CD14-positive monocyte (primary cell): ENCODE results near the gene FBN1. TPM values are rescaled to one million over a fixed set of nuclear protein-coding genes. Genes with fewer than 3 reads are reported as not detected.

ENCODE experiments used
- DNase-seq, 3 donors: peaks; one replicate each; pipeline ENCODE4 v3.0.0-alpha.2; 2011 to 2022
- H2AFZ ChIP-seq: 2 replicates; pipeline ENCODE4 v1.6.0; 2012; ENCODE audit warnings: mild to moderate bottlenecking, low read depth, low read length, inconsistent platforms; ENCODE audit not compliant: insufficient read depth, poor library complexity, severe bottlenecking
- H3K27ac ChIP-seq, 2 donors: 1 replicate in 1 of 2; 2 replicates in 1 of 2; pipeline ENCODE4 v1.5.1; 2012 to 2013; ENCODE audit warnings: low read length in 2 of 2, control low read depth in 1 of 2, inconsistent platforms in 1 of 2, low read depth in 1 of 2, mild to moderate bottlenecking in 1 of 2
- H3K27me3 ChIP-seq, 2 donors: one replicate each; pipeline versions ENCODE4 v1.6.0 to v1.6.1; 2011 to 2013; ENCODE audit warnings: low read length in 2 of 2; ENCODE audit not compliant: control insufficient read depth in 2 of 2, insufficient read depth in 2 of 2
- H3K36me3 ChIP-seq, 2 donors: replicated peaks in 1 of 2; 1 replicate in 1 of 2; 2 replicates in 1 of 2; pipeline versions ENCODE4 v1.5.1 to v1.6.1; 2012 to 2013; ENCODE audit warnings: low read length in 2 of 2, control low read depth in 1 of 2, inconsistent platforms in 1 of 2, mild to moderate bottlenecking in 1 of 2; ENCODE audit not compliant: insufficient read depth in 2 of 2, control insufficient read depth in 1 of 2
- H3K4me1 ChIP-seq, 2 donors: 1 replicate in 1 of 2; 2 replicates in 1 of 2; pipeline versions ENCODE4 v1.5.1 to v1.6.1; 2012 to 2013; ENCODE audit warnings: low read length in 2 of 2, control low read depth in 1 of 2, inconsistent platforms in 1 of 2, mild to moderate bottlenecking in 1 of 2, moderate library complexity in 1 of 2; ENCODE audit not compliant: insufficient read depth in 2 of 2, control insufficient read depth in 1 of 2
- H3K4me2 ChIP-seq: replicated peaks from 2 replicates; pipeline ENCODE3; 2012; ENCODE audit warnings: low read length, moderate library complexity, mild to moderate bottlenecking; ENCODE audit not compliant: poor library complexity, severe bottlenecking; ENCODE audit errors: extremely low read depth
- H3K4me3 ChIP-seq, 3 experiments: fragments of 200-600 bp in 1 of 3; sonication (generic) in 1 of 3; replicated peaks in 1 of 3; 1 replicate in 2 of 3; 2 replicates in 1 of 3; pipeline ENCODE4 v1.5.1; 2011 to 2013; ENCODE audit warnings: low read length in 3 of 3, mild to moderate bottlenecking in 3 of 3, control low read depth in 2 of 3, low read depth in 2 of 3, inconsistent platforms in 1 of 3, moderate library complexity in 1 of 3
- H3K79me2 ChIP-seq: 2 replicates; pipeline ENCODE4 v1.6.0; 2012; ENCODE audit warnings: mild to moderate bottlenecking, control low read depth, inconsistent platforms, low read length, moderate library complexity; ENCODE audit not compliant: insufficient read depth
- H3K9ac ChIP-seq: 2 replicates; pipeline ENCODE4 v1.6.0; 2017; ENCODE audit warnings: low read length, mild to moderate bottlenecking; ENCODE audit not compliant: insufficient read depth, poor library complexity, severe bottlenecking
- H3K9me3 ChIP-seq, 2 donors: replicated peaks in 1 of 2; 1 replicate in 1 of 2; 2 replicates in 1 of 2; pipeline versions ENCODE4 v1.5.1 to v1.6.1; 2012 to 2013; ENCODE audit warnings: low read length in 2 of 2, control low read depth in 1 of 2; ENCODE audit not compliant: control insufficient read depth in 1 of 2, insufficient read depth in 1 of 2
- H4K20me1 ChIP-seq: 2 replicates; pipeline ENCODE4 v1.6.0; 2012; ENCODE audit warnings: mild to moderate bottlenecking, low read length, control low read depth, moderate library complexity; ENCODE audit not compliant: insufficient read depth
- H3K27ac Mint-ChIP-seq, 7 donors: one replicate each; pipeline ENCODE4 v1.8.0; 2020; ENCODE audit warnings: mild to moderate bottlenecking in 7 of 7, mixed read lengths in 7 of 7, moderate library complexity in 6 of 7, inconsistent platforms in 2 of 7
- H3K27me3 Mint-ChIP-seq, 3 donors: one replicate each; pipeline ENCODE4 v1.8.0; 2021 to 2022; ENCODE audit warnings: low read depth in 3 of 3, mild to moderate bottlenecking in 3 of 3, mixed read lengths in 3 of 3, moderate library complexity in 3 of 3, inconsistent platforms in 1 of 3
- H3K36me3 Mint-ChIP-seq, 2 donors: one replicate each; pipeline ENCODE4 v1.8.0; 2020; ENCODE audit warnings: mixed read lengths in 2 of 2, inconsistent platforms in 1 of 2, mild to moderate bottlenecking in 1 of 2
- H3K4me1 Mint-ChIP-seq: one replicate; pipeline ENCODE4 v1.8.0; 2020; ENCODE audit warnings: mild to moderate bottlenecking, mixed read lengths
- H3K4me3 Mint-ChIP-seq, 2 donors: one replicate each; pipeline ENCODE4 v1.8.0; 2020; ENCODE audit warnings: mild to moderate bottlenecking in 2 of 2, mixed read lengths in 2 of 2, moderate library complexity in 1 of 2
- H3K9me3 Mint-ChIP-seq, 7 donors: one replicate each; pipeline ENCODE4 v1.8.0; 2020 to 2022; ENCODE audit warnings: mixed read lengths in 7 of 7, mild to moderate bottlenecking in 6 of 7, moderate library complexity in 6 of 7, inconsistent platforms in 2 of 7
- WGBS: methylation state at CpG from one replicate; pipeline ENCODE4 v1.1.5; 2013; ENCODE audit warnings: missing lambda C conversion rate; ENCODE audit not compliant: insufficient coverage; 5-methylcytosine and 5-hydroxymethylcytosine counted together
- intact Hi-C, 2 donors: fragments of 100-400 bp; cut with micrococcal nuclease; formaldehyde crosslinking; loops; one replicate each; pipeline versions ENCODE4 v1.15.0 to v1.15.1; 2023
- polyA plus RNA-seq, 3 donors: library from polyadenylated mRNA; depleted of rRNA in 1 of 3; unstranded in 2 of 3; stranded (reverse) in 1 of 3; fragments of 300-500 nt in 2 of 3; fragments of >200 nt in 1 of 3; fragmentation: Illumina TruSeq in 2 of 3; gene quantifications; 1 replicate in 2 of 3; 2 replicates in 1 of 3; pipeline ENCODE4 v1.2.3, GENCODE V29; 2012 to 2021
- TF ChIP-seq, protein P1 (sequence below): fragments of 200-600 bp; IDR thresholded peaks from one replicate; pipeline ENCODE4 v1.8.0; 2022; ENCODE audit warnings: antibody characterized with exemption, mild to moderate bottlenecking

FBN1 gene
- polyA plus RNA-seq, 3 donors, result 0.29 TPM; not detected in 2

DNA sequence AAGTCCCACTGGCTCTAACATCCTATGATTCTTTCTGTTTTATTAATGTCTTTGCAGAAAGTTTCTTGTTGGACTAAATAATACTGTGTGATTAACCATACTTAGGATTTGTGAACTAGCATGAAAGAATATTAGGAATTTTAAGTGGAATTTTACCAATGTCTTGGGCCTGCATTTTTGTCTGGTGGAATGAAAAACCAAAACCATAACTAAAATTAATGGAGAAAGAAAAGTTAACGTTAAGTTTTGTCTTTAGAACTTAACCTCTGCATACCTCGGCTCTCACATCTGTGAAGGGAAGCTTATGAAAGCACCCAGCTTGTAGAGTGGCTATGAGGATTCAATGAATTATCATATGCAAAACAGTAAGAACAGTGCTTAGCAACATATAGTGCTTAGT lies 6.5 kb downstream of the FBN1 start:
- Histone ChIP-seq H3K9ac (no peak overlapping the region), H3K4me2 (no peak overlapping the region), H3K79me2 (no peaks in the 10 kb centered on the region), H3K36me3 (no peaks in the 10 kb centered on the region), H3K27me3 (peaks cover 11 to 12% of the 10 kb centered on the region in 2 donors), H4K20me1 (no peaks in the 10 kb centered on the region), H3K27ac (no peak overlapping the region), H3K4me1 (no peaks in the 10 kb centered on the region), H2AFZ (no peak overlapping the region), H3K9me3 (no peaks in the 10 kb centered on the region), H3K4me3 (no peak overlapping the region)
- no CpG with 5 or more reads among the region's 2 CpGs for WGBS
- Mint-ChIP-seq H3K9me3 (no peaks in the 10 kb centered on the region), H3K27ac (no peak overlapping the region), H3K4me3 (no peak overlapping the region), H3K4me1 (no peaks in the 10 kb centered on the region), H3K27me3 (peaks cover 8 to 21% (median 12%) of the 10 kb centered on the region in 3 donors), H3K36me3 (no peaks in the 10 kb centered on the region)
- TF ChIP-seq, protein P1, sequence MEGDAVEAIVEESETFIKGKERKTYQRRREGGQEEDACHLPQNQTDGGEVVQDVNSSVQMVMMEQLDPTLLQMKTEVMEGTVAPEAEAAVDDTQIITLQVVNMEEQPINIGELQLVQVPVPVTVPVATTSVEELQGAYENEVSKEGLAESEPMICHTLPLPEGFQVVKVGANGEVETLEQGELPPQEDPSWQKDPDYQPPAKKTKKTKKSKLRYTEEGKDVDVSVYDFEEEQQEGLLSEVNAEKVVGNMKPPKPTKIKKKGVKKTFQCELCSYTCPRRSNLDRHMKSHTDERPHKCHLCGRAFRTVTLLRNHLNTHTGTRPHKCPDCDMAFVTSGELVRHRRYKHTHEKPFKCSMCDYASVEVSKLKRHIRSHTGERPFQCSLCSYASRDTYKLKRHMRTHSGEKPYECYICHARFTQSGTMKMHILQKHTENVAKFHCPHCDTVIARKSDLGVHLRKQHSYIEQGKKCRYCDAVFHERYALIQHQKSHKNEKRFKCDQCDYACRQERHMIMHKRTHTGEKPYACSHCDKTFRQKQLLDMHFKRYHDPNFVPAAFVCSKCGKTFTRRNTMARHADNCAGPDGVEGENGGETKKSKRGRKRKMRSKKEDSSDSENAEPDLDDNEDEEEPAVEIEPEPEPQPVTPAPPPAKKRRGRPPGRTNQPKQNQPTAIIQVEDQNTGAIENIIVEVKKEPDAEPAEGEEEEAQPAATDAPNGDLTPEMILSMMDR, result no peak
- no peak for DNase-seq
- intact Hi-C loops, result no loop called here

GRCh38 chr15:48637639-48638038 lies 7.9 kb downstream of the FBN1 start:
- H3K27me3 ChIP-seq, result no peaks in the 10 kb centered on the region
- Mint-ChIP-seq H3K27ac (no peak overlapping the region), H3K4me1 (no peaks in the 10 kb centered on the region), H3K36me3 (no peaks in the 10 kb centered on the region), H3K4me3 (no peak overlapping the region), H3K27me3 (peaks cover 4 to 7% (median 4%) of the 10 kb centered on the region in 3 donors), H3K9me3 (no peaks in the 10 kb centered on the region)
- H3K9ac ChIP-seq, result no peak overlapping the region
- H2AFZ ChIP-seq, result no peak overlapping the region
- H3K4me3 ChIP-seq, result no peak overlapping the region
- WGBS, result 100% methylated on average over 1 of the region's 2 CpGs
- H3K4me1 ChIP-seq, result no peaks in the 10 kb centered on the region
- H3K4me2 ChIP-seq, result no peak overlapping the region
- no peaks in the 10 kb centered on the region for H3K79me2 ChIP-seq
- H4K20me1 ChIP-seq, result no peaks in the 10 kb centered on the region
- DNase-seq, result no peak
- TF ChIP-seq, protein P1, result no peak
- no peaks in the 10 kb centered on the region for H3K36me3 ChIP-seq
- intact Hi-C loops, result no loop called here
- no peaks in the 10 kb centered on the region for H3K9me3 ChIP-seq
- no peak overlapping the region for H3K27ac ChIP-seq
